ENCODE measurements around the gene IQSEC1.

The IQSEC1 gene

DNA sequence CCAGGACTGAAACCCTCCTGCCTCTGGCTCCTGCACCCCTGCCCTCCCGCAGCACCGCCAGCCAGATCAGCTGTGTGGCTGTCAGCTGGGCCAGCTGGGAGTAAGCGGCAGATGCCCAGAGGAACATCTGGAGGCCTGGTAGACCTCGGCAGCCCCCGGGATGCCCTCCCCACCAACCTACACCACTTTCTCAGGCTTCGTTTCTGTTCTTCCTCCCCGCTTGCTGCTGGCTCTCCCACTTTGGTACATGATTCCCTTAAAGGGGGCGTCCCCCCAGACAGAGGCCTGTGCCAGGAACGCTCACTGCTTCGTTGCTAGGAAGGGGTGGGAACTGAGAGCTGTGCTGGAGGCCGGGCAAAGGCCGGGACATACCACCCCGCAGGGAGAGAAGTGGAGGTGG lies 140.5 kb downstream of the IQSEC1 start:
- no peak overlapping the region for H3K4me3 ChIP-seq (ENCODE audit: extremely low read depth, insufficient read depth, low read length, poor library complexity, severe bottlenecking)
- peaks cover 46% of the 10 kb centered on the region for H3K36me3 ChIP-seq (ENCODE audit: control insufficient read depth, insufficient read depth, low read length)
- H3K4me1 ChIP-seq (ENCODE audit: control insufficient read depth, insufficient read depth, low read length, poor library complexity, severe bottlenecking) = peaks cover 9% of the 10 kb centered on the region
- H3K27ac ChIP-seq (ENCODE audit: low read depth, low read length, severe bottlenecking) = no peak overlapping the region
- H3K9me3 ChIP-seq (ENCODE audit: control insufficient read depth, low read length) = no peaks in the 10 kb centered on the region
- 92 to 94% methylated on average over 9 to 12 of the region's 13 CpGs for WGBS, 2 experiments (ENCODE audit: insufficient coverage in 2 of 2)

GRCh38 chr3:12932347-12932746 lies 140.9 kb downstream of the IQSEC1 start:
- no peak overlapping the region for H3K4me3 ChIP-seq (ENCODE audit: extremely low read depth, insufficient read depth, low read length, poor library complexity, severe bottlenecking)
- 95 to 97% methylated on average over 10 of the region's 10 CpGs for WGBS, 2 experiments (ENCODE audit: insufficient coverage in 2 of 2)
- H3K9me3 ChIP-seq (ENCODE audit: control insufficient read depth, low read length) = no peaks in the 10 kb centered on the region
- no peak overlapping the region for H3K27ac ChIP-seq (ENCODE audit: low read depth, low read length, severe bottlenecking)
- peaks cover 9% of the 10 kb centered on the region for H3K4me1 ChIP-seq (ENCODE audit: control insufficient read depth, insufficient read depth, low read length, poor library complexity, severe bottlenecking)
- H3K36me3 ChIP-seq (ENCODE audit: control insufficient read depth, insufficient read depth, low read length) = peaks cover 45% of the 10 kb centered on the region

DNA sequence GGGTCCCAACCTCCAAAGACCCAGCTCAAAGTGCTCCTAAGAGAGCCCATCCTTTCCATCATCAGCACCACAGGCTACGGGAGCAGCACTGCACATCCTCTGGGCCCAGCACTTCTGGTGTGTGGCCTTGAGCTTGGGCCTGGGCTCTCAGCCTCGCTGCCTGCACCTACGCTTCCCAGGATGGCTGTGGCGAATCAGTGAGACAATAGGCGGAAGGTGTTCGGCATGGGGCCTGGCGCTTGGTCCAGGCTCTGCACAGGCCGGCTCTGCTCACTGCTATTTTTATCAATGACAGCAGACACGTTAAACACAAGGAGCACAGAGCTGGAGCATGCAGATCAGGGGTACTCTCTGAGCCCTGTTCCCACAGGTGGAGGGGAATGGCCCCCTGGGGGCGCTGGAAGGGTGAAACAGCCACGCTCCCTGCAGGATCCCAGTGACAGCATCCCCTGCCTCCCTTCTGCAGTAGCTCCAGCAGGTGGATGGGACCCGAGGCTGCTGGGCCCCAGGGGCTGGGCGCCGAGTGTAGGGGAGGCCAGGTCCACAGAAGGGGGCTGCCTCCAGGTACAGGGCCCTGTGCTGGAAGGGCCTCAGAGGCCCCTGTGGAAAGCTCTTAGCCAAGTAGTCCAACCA lies 141.8 kb downstream of the IQSEC1 start:
- Histone ChIP-seq H3K4me1 (ENCODE audit: control insufficient read depth, insufficient read depth, low read length, poor library complexity, severe bottlenecking) (peaks cover 9% of the 10 kb centered on the region), H3K9me3 (ENCODE audit: control insufficient read depth, low read length) (no peaks in the 10 kb centered on the region), H3K27ac (ENCODE audit: low read depth, low read length, severe bottlenecking) (no peak overlapping the region), H3K4me3 (ENCODE audit: extremely low read depth, insufficient read depth, low read length, poor library complexity, severe bottlenecking) (no peak overlapping the region), H3K36me3 (ENCODE audit: control insufficient read depth, insufficient read depth, low read length) (peaks cover 38% of the 10 kb centered on the region)
- WGBS, 2 experiments (ENCODE audit: insufficient coverage in 2 of 2) = 90 to 92% methylated on average over 11 to 14 of the region's 14 CpGs

GRCh38 chr3:12929801-12930200 lies 143.4 kb downstream of the IQSEC1 start:
- Histone ChIP-seq H3K36me3 (ENCODE audit: control insufficient read depth, insufficient read depth, low read length) (peaks cover 24% of the 10 kb centered on the region), H3K4me1 (ENCODE audit: control insufficient read depth, insufficient read depth, low read length, poor library complexity, severe bottlenecking) (peaks cover 3% of the 10 kb centered on the region), H3K4me3 (ENCODE audit: extremely low read depth, insufficient read depth, low read length, poor library complexity, severe bottlenecking) (no peak overlapping the region), H3K27ac (ENCODE audit: low read depth, low read length, severe bottlenecking) (no peak overlapping the region), H3K9me3 (ENCODE audit: control insufficient read depth, low read length) (no peaks in the 10 kb centered on the region)
- WGBS, 2 experiments (ENCODE audit: insufficient coverage in 2 of 2) = 93 to 94% methylated on average over 6 of the region's 6 CpGs

GRCh38 chr3:12926660-12927059 lies 146.6 kb downstream of the IQSEC1 start:
- Histone ChIP-seq H3K4me1 (ENCODE audit: control insufficient read depth, insufficient read depth, low read length, poor library complexity, severe bottlenecking) (no peaks in the 10 kb centered on the region), H3K27ac (ENCODE audit: low read depth, low read length, severe bottlenecking) (no peak overlapping the region), H3K36me3 (ENCODE audit: control insufficient read depth, insufficient read depth, low read length) (peaks cover 19% of the 10 kb centered on the region), H3K4me3 (ENCODE audit: extremely low read depth, insufficient read depth, low read length, poor library complexity, severe bottlenecking) (no peak overlapping the region), H3K9me3 (ENCODE audit: control insufficient read depth, low read length) (no peaks in the 10 kb centered on the region)
- WGBS, 2 experiments (ENCODE audit: insufficient coverage in 2 of 2) = 91 to 92% methylated on average over 6 of the region's 7 CpGs

DNA sequence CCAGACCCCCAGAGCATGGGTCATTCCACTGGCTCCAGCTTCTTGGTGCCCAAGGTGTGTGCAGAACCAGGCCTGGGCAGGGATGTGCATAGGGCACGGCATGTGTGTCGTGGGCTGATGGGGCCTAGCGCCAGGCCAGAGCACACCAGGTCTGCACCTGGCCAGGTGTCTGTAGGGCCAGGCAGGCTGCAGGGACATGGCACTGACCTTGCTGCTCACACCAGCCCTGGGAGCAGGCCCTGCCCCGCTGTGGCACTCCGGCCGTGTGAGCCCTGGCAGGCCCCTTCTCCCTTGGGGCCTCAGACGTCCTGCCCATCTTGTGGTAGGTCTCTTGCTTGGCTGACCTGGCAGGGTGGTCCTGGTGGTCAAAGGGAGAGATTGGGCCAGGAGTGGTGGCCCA lies 147.6 kb downstream of the IQSEC1 start:
- peaks cover 26% of the 10 kb centered on the region for H3K36me3 ChIP-seq (ENCODE audit: control insufficient read depth, insufficient read depth, low read length)
- H3K4me3 ChIP-seq (ENCODE audit: extremely low read depth, insufficient read depth, low read length, poor library complexity, severe bottlenecking) = no peak overlapping the region
- WGBS, 2 experiments (ENCODE audit: insufficient coverage in 2 of 2) = 85 to 100% methylated on average over 6 to 7 of the region's 7 CpGs
- H3K9me3 ChIP-seq (ENCODE audit: control insufficient read depth, low read length) = no peaks in the 10 kb centered on the region
- H3K27ac ChIP-seq (ENCODE audit: low read depth, low read length, severe bottlenecking) = no peak overlapping the region
- no peaks in the 10 kb centered on the region for H3K4me1 ChIP-seq (ENCODE audit: control insufficient read depth, insufficient read depth, low read length, poor library complexity, severe bottlenecking)

GRCh38 chr3:12924437-12924836 lies 148.8 kb downstream of the IQSEC1 start:
- Histone ChIP-seq H3K36me3 (ENCODE audit: control insufficient read depth, insufficient read depth, low read length) (peaks cover 30% of the 10 kb centered on the region), H3K27ac (ENCODE audit: low read depth, low read length, severe bottlenecking) (no peak overlapping the region), H3K9me3 (ENCODE audit: control insufficient read depth, low read length) (no peaks in the 10 kb centered on the region), H3K4me1 (ENCODE audit: control insufficient read depth, insufficient read depth, low read length, poor library complexity, severe bottlenecking) (no peaks in the 10 kb centered on the region), H3K4me3 (ENCODE audit: extremely low read depth, insufficient read depth, low read length, poor library complexity, severe bottlenecking) (no peak overlapping the region)
- WGBS, 2 experiments (ENCODE audit: insufficient coverage in 2 of 2) = 95 to 96% methylated on average over 22 of the region's 22 CpGs

GRCh38 chr3:12922881-12923431 lies 150.3 kb downstream of the IQSEC1 start:
- WGBS, 2 experiments (ENCODE audit: insufficient coverage in 2 of 2) = 92 to 97% methylated on average over 10 to 11 of the region's 11 CpGs
- Histone ChIP-seq H3K4me1 (ENCODE audit: control insufficient read depth, insufficient read depth, low read length, poor library complexity, severe bottlenecking) (no peaks in the 10 kb centered on the region), H3K9me3 (ENCODE audit: control insufficient read depth, low read length) (no peaks in the 10 kb centered on the region), H3K27ac (ENCODE audit: low read depth, low read length, severe bottlenecking) (no peak overlapping the region), H3K4me3 (ENCODE audit: extremely low read depth, insufficient read depth, low read length, poor library complexity, severe bottlenecking) (no peak overlapping the region), H3K36me3 (ENCODE audit: control insufficient read depth, insufficient read depth, low read length) (peaks cover 37% of the 10 kb centered on the region)

DNA sequence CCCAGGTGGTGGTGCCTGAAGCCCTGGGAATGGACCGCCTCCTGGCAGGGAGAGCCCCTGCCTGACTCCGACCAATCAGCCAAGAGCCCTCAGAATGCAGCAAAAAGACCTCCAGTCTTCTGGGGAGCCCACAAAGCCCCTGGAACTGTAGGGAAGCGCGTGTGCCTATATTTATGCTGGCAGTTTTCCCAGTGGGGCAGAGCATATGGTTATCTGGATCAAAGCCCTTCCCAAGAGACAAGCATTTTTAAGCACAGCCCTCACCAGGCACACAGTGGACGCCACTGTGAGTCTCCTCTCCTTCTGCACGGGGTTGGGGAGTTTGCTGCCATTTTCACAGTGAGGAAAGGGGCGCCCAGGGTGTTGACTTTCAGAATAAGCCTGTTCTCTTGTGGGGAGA lies 150.9 kb downstream of the IQSEC1 start:
- Histone ChIP-seq H3K4me1 (ENCODE audit: control insufficient read depth, insufficient read depth, low read length, poor library complexity, severe bottlenecking) (no peaks in the 10 kb centered on the region), H3K27ac (ENCODE audit: low read depth, low read length, severe bottlenecking) (no peak overlapping the region), H3K9me3 (ENCODE audit: control insufficient read depth, low read length) (no peaks in the 10 kb centered on the region), H3K4me3 (ENCODE audit: extremely low read depth, insufficient read depth, low read length, poor library complexity, severe bottlenecking) (no peak overlapping the region), H3K36me3 (ENCODE audit: control insufficient read depth, insufficient read depth, low read length) (peaks cover 37% of the 10 kb centered on the region)
- 93 to 97% methylated on average over 6 to 7 of the region's 7 CpGs for WGBS, 2 experiments (ENCODE audit: insufficient coverage in 2 of 2)

GRCh38 chr3:12921736-12922135 lies 151.5 kb downstream of the IQSEC1 start:
- Histone ChIP-seq H3K4me1 (ENCODE audit: control insufficient read depth, insufficient read depth, low read length, poor library complexity, severe bottlenecking) (no peaks in the 10 kb centered on the region), H3K9me3 (ENCODE audit: control insufficient read depth, low read length) (no peaks in the 10 kb centered on the region), H3K4me3 (ENCODE audit: extremely low read depth, insufficient read depth, low read length, poor library complexity, severe bottlenecking) (no peak overlapping the region), H3K27ac (ENCODE audit: low read depth, low read length, severe bottlenecking) (no peak overlapping the region), H3K36me3 (ENCODE audit: control insufficient read depth, insufficient read depth, low read length) (peaks cover 40% of the 10 kb centered on the region)
- 93 to 97% methylated on average over 5 of the region's 8 CpGs for WGBS, 2 experiments (ENCODE audit: insufficient coverage in 2 of 2)

GRCh38 chr3:12920967-12921366 lies 152.3 kb downstream of the IQSEC1 start:
- H3K4me3 ChIP-seq (ENCODE audit: extremely low read depth, insufficient read depth, low read length, poor library complexity, severe bottlenecking) = no peak overlapping the region
- no peak overlapping the region for H3K27ac ChIP-seq (ENCODE audit: low read depth, low read length, severe bottlenecking)
- H3K4me1 ChIP-seq (ENCODE audit: control insufficient read depth, insufficient read depth, low read length, poor library complexity, severe bottlenecking) = no peaks in the 10 kb centered on the region
- H3K9me3 ChIP-seq (ENCODE audit: control insufficient read depth, low read length) = no peaks in the 10 kb centered on the region
- peaks cover 40% of the 10 kb centered on the region for H3K36me3 ChIP-seq (ENCODE audit: control insufficient read depth, insufficient read depth, low read length)
- WGBS, 2 experiments (ENCODE audit: insufficient coverage in 2 of 2) = 95 to 96% methylated on average over 8 of the region's 9 CpGs
